Stimulated activated CD4-positive, alpha-beta T cell treated with anti-CD3 and anti-CD28 coated beads, TNF-alpha, amount 100 ng/mL, for 24 hours (primary cell): ENCODE results near the gene CCSER1.

Source experiments
- DNase-seq, 3 experiments: peaks; one replicate each; pipeline ENCODE4 v3.0.0-alpha.2; 2020; ENCODE audit warnings: low read depth in 3 of 3

CCSER1 gene

GRCh38 chr4:90189946-90190345, 62.8 kb downstream of the CCSER1 start:
- DNase-seq = no peak

GRCh38 chr4:90190525-90190924, 63.3 kb downstream of the CCSER1 start:
- no peak for DNase-seq

GRCh38 chr4:90198086-90198847, 71.1 kb downstream of the CCSER1 start:
- DNase-seq = no peak

- no peak for DNase-seq
Measured at GRCh38 chr4:90207887-90208454, 80.8 kb downstream of the CCSER1 start.

GRCh38 chr4:90209922-90210321, 82.7 kb downstream of the CCSER1 start:
- no peak for DNase-seq

GRCh38 chr4:90211174-90211573, 84.0 kb downstream of the CCSER1 start:
- no peak for DNase-seq

- DNase-seq = no peak
Measured at GRCh38 chr4:90215286-90215685, 88.1 kb downstream of the CCSER1 start.

GRCh38 chr4:90219822-90220221, 92.6 kb downstream of the CCSER1 start:
- DNase-seq = no peak

- DNase-seq = no peak
Measured at GRCh38 chr4:90220459-90220858, 93.3 kb downstream of the CCSER1 start.

GRCh38 chr4:90226734-90227133, 99.5 kb downstream of the CCSER1 start:
- DNase-seq = no peak

GRCh38 chr4:90227177-90227576, 100.0 kb downstream of the CCSER1 start:
- DNase-seq = no peak

- DNase-seq = no peak
Measured at GRCh38 chr4:90234916-90235547, 107.8 kb downstream of the CCSER1 start.

- DNase-seq = no peak
Measured at GRCh38 chr4:90237751-90238530, 110.7 kb downstream of the CCSER1 start.

GRCh38 chr4:90240333-90240732, 113.1 kb downstream of the CCSER1 start:
- DNase-seq = no peak

GRCh38 chr4:90241008-90241407, 113.8 kb downstream of the CCSER1 start:
- no peak for DNase-seq

- DNase-seq = no peak
Measured at GRCh38 chr4:90245837-90246236, 118.6 kb downstream of the CCSER1 start.

GRCh38 chr4:90246816-90247215, 119.6 kb downstream of the CCSER1 start:
- no peak for DNase-seq

GRCh38 chr4:90254357-90254756, 127.2 kb downstream of the CCSER1 start:
- DNase-seq = no peak

- no peak for DNase-seq
Measured at GRCh38 chr4:90274175-90274574, 147.0 kb downstream of the CCSER1 start.

GRCh38 chr4:90280954-90281353, 153.8 kb downstream of the CCSER1 start:
- DNase-seq = no peak

GRCh38 chr4:90281541-90282355, 154.6 kb downstream of the CCSER1 start:
- DNase-seq = no peak
